G401 (cell line): ENCODE measurements around the gene CACNA2D1. TPM values are rescaled to one million over a fixed set of nuclear protein-coding genes. Genes with fewer than 3 reads are reported as not detected.

Experiments
- DNase-seq: peaks from one replicate; pipeline ENCODE4 v3.0.0-alpha.2; 2015; ENCODE audit warnings: low spot score
- in situ Hi-C: cut with HindIII; loops from 2 replicates; pipeline ENCODE4 v1.10.0; 2016; ENCODE audit warnings: low sequenced_read_pairs, mixed read lengths
- total RNA-seq: library from RNA; depleted of rRNA; stranded (reverse); fragments of >200 nt; shearing (Covaris generic); gene quantifications from 2 replicates; pipeline ENCODE4 v1.2.3, GENCODE V29; 2014

The CACNA2D1 gene
- total RNA-seq, 1 experiment from 2014 or later, result 1.4 TPM

DNA sequence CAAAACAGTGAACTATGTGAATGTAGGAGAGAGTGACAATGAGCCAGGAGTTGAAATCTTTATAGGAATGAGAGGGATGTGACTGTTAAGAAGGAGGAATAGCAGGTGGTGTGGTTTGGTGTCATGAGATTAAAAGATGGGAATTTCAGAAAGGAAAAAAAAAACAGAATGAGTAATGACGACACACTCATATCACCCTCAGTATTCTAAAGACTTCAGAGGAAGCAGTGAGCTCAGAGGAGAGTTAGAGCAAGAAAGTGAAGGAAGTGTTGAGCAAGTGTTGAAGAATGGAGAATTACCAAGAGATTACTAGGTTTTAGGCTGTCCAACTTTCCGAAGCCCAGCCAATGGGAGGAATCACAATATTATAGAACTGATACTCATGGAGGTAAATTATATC lies 453.2 kb downstream of the CACNA2D1 start:
- in situ Hi-C loops, result no loop called here
- no peak for DNase-seq

DNA sequence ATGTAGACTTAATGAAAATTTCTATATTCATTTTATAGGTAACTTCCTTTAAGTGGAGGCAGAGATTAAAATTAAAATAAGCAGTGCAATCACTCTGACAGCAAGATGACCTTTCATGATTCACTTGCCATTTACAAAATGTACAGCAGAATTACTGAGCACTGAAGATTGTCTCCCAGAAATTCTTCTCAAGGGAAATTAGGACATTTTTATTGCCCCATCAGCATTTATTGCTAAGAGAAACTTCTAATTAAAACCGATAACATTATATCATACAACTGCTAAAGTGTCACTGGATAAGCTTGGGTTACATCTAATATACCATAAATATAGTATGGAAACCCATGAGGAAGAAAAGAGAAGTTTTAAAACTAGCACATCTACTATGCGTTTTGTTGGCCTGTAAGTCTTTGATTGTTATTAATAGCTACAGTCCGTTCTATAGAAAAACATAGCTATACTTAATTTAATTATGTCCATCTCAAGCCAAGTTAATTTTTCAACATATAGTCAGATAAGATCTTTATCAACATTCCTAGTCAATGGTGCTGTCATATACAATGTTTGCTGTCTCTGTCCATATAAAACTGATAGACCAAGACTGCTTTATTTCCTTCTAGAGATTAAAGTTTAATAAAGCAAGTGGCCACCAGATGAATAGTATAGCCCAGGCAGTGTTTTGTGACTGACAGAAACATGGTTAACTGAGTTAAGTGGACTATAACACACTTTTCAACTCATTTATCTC lies 456.7 kb downstream of the CACNA2D1 start:
- DNase-seq, result no peak
- in situ Hi-C loops, result no loop called here

DNA sequence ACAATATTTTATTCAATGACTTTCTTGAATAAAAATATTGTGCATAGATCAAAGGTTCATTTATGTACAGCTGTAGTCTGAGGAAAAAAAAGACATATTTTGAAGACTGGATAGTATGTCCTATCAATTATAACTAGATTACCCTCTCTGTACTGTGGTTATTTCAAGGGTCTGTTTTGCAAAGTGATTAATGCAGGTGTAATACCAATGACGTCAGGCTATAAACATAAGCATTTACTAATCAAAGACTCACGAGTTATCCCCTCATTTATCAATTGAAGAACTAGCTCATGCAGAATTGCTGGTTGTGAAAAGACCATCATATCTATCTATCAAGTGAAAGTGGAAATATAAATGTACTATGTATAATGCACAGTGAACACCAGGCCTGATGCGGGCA lies 460.2 kb downstream of the CACNA2D1 start:
- in situ Hi-C loops, result no loop called here
- no peak for DNase-seq

DNA sequence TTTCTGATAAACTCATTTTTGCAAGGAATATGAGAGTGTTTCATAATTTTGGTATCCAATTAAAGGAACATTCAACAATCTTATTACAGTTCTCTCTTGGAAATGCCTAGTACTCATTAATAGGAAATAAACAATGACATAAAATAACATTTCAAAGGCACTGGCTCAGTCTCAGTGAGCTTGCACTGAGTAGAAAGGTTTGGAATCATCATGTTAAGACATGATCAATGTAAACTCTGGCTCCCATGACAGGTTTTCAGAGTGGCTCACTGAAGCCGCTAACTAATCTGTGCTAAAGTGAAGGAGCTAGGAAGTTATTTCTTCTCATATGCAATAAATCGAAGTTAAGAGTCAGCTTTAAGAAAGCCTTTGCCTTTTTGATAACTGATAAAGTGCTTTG lies 470.5 kb downstream of the CACNA2D1 start:
- in situ Hi-C loops, result no loop called here
- no peak for DNase-seq

DNA sequence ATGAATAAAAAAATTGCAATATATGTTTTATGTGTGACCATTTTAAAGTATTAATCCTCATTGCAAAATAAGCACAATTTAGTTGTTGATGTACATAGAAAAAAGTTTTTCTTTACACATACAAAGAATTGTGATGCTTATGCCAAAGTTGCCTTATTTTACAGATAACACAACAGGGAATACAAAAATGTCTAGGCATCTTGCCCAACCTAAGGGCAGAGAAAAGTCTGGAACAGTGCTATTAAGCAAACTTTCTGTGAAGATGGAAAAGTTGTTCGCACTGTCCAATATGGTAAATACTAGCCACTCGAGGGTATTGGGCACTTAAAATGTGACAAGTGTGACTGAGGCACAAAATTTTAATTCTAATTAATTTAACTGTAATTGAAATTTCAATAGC lies 483.6 kb downstream of the CACNA2D1 start:
- in situ Hi-C loops, result no loop called here
- no peak for DNase-seq

DNA sequence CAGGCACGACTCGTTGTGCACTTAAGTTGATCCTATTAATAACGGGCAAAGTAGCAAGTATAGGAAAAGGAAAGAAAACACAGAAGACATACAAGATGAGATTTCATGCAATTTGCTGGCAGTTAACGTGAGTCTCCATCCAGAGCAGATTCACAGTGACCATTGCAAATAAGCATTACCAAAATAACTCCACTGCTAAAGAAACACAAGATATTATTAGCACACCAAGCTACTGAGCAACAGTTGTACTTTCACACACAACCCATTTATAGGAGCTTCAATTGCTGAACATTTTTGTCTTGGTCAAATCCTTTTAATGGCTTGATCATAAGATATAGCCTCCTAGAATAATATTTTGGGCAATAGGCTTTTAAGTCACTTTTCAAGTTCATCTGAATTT lies 486.1 kb downstream of the CACNA2D1 start:
- in situ Hi-C loops, result no loop called here
- no peak for DNase-seq

DNA sequence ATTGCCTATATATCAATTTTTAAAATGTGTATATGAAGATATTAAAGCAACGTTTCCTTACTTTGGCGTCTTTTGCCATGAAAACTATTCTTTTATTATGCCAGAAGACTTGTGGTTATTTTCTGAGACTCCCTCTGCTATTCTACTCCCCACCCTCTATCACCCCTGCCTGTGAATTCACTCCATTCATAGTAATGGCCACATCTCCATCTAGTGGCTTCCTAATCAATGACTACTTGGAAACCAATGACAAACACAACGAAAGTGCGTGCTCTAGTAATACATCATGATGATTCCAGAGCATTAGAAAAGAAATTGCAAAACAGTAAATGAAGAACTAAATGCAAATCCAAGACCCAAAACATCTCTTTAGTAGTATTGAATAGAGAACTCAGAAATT lies 487.1 kb downstream of the CACNA2D1 start:
- in situ Hi-C loops, result no loop called here
- peak; percentile 24 for DNase-seq

DNA sequence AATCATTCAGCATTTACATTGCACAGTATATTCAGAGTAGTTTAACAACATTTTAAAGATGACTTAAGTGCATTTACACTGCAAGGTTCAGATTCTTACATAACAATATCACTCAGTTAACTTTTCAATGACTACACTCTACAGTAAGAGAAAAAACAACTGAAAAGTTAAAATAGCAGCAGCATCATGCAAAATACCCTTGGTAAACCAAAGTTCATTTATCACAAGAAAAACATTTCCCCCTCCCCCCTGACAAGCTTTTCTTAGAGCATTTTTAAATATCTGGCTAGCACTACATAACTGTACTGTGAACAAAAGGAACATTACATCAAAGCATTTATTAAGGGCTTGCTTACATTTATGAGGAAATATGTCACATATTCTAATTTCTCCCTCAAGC lies 494.3 kb downstream of the CACNA2D1 start:
- in situ Hi-C loops, result no loop called here
- no peak for DNase-seq

DNA sequence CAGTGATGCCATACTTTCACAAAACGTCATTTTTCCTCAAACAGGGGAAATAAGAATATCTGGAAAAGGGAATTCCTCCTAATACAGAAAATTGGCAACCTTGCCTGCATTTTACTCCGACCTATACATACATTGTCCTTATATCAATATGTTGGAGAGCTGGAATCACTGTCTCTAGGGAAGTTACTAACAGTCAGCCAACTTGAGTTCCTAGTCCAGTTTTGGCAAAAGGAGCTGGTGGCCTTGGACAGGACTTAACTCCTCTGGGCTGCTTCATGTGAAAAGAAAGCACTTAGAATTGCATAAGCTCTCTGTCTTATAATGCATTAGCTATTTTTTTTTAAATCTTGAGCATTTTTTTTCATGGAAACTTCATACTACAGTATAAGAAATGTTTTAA lies 499.5 kb downstream of the CACNA2D1 start:
- in situ Hi-C loops, result no loop called here
- no peak for DNase-seq

DNA sequence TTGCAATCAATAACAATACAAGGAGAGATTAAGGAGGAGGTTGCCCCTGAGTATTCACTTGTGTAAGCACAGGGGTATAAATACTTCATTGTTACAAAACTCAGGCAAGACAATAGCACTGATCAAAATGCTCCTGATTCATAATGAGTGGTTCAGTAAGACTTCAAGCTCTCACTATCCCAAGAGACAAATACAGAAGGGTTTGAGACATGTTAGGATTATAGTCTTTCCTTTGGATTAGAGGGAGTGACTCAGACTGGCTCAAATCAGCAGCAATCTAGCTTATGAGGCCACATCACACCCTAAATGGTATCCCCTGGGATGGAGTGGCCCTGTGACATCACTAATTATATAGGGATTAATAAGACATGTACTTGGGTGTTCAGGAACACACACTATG lies 506.5 kb downstream of the CACNA2D1 start:
- no peak for DNase-seq
- in situ Hi-C loops, result no loop called here

DNA sequence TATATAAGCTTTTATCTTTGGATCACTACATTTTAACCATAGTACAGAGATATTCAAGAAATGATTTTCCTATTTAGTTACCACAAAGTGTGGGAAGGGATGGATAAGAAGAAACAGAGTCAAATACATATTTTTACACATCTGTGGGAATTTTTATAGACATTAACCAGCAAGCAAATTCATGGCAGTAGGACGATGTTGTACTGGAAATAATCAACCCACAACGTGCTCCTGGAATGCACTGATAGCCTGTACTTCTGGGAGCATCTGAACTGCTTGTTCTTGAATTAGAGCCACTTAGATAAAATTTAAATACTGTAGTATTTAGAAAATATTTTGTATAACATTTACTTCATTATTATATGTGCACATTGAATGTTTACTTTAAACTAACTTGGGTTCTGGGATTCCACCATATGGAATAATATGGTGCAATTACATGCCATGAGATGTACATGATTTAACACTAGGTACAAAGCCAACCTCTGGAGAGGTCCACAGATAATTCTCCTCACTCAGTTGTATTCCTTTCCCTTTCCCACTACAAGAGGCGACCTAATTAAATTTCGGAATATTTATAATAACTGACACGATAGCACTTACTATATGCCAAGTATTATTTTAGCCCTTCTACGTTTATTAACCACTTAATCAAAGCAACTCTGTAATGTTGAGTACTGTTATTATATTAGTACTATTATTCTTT lies 508.8 kb downstream of the CACNA2D1 start:
- in situ Hi-C loops, result no loop called here

DNA sequence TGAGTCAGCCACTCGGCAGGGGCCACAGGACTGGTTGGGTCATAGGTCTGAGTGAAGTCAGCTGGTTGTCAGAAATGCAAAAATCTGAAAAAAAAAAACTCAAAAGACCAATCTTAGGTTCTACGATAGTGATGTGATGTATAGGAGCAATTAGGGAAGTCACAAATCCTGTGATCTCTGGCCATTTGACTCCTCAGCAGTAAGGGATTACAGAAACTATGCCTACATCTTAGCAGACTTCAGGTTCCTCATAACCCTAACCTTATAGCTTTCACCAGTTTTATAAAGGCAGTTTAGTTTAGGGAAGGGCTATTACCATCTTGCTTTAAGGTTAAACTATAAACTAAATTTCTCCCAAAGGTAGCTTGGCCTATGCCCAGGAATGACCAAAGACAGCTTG lies 510.6 kb downstream of the CACNA2D1 start:
- no peak for DNase-seq
- in situ Hi-C loops, result no loop called here

More for the DNA sequence above, 508.8 kb downstream of the CACNA2D1 start:
- DNase-seq, result no peak

DNA sequence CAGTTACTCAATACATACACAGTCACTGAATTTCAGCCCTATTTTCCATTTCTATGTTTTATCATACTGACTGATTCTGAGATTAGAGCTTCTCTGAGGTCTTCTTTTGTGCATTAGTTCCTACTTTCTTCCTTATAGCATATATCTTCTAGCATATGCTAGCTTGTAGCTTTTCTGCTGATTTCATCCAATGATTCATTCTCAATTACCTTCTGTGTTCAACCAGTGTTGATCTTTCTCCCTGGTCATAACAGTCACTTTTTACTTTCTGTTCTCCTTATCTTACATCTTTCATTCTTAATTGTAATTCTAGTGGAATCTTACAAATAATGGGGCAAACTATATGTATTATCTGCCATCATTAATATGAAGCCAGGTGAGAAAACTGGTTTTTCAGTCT lies 514.2 kb downstream of the CACNA2D1 start:
- in situ Hi-C loops, result no loop called here
- no peak for DNase-seq

DNA sequence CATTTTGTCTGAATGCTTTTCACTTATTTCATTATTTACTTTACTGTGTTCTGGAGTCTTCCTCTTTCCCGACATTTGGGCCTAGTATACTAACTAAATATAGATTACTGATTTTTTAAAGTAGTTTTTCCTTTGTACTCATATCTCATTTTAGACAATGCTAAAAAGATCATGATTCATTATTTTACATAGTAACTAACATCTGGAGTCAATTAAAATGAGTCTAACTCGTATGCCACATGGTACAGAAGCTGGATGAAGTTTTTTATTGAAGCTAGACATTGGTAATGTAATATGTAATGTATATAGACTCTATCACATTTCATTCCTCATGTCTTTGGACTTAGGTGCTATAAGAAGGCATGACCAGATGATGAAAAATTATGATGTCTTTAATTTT lies 517.4 kb downstream of the CACNA2D1 start:
- no peak for DNase-seq
- in situ Hi-C loops, result no loop called here

DNA sequence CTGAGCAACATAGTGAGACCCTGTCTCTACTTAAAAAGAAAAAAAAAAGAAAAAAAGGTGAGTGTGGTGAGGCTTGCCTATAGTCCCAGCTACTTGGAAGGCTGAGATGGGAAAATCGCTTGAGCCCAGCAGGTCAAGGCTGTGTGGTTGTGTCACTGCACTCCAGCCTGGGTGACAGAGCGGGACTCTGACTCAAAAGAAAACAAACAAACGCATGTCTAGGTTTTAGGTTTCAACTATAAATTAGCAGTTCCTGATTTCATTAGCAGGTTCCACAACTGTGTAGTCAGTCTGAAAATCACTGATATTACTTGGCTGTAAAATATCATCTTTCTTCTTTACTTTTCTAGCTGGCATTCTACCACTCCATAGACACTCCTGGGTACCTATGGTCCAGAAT lies 518.0 kb downstream of the CACNA2D1 start:
- DNase-seq, result no peak
- in situ Hi-C loops, result no loop called here

DNA sequence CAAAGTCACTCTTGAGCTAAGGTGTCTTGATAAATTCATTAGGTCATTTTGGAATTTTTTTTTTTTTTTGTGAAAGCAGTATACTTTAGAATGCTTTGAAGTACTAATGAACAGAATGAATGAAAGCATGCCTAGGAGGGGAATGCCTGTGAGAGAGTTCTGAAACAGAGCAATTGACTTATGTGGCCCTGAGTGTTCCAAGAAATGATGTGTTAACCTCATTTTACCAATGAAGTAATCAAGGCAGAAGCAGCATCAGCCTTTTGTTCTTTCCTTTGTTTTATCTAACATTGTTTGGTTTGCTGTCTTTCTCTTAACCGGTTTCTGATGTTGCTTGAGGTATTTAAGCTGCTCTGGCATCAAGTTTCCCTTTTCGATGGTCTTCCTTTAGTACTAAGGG lies 519.1 kb downstream of the CACNA2D1 start:
- no peak for DNase-seq
- in situ Hi-C loops, result no loop called here

DNA sequence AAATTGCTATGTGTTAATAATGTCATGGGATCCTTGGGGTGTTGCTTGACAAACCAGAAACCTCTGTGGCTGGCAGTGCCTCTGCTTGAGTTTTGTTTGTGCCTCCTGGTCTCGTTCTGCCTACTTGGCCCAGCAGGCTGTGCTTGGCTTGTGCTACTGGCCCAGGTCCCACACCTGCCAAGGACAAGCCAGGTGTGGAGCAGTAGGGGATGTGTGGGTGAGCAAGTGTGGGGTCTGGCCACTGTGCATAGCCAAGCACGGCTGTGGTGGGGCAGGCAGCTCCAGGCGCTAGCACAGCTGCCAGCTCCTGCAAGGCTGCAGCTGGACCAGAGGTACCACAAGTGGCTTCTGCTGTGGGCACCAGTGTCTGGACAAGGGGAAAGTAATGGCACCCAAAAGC lies 524.1 kb downstream of the CACNA2D1 start:
- in situ Hi-C loops, result no loop called here
- no peak for DNase-seq

DNA sequence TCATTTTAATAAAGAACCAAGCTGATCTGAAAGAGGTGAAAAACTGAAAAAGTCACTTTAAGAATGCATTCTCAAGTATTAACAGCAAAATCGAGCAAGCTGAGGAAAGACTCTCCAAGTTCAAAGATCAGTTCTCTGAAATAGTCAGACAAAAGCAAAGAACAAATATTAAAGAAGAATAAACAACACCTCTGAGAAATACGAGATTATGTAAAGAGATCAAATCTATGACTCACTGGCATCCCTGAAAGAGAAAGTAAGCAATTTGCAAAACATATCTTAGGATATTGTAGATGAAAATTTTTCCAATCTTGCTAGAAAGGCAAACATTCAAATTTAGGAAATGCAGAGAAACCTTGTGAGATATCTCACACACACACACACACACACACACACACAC lies 535.4 kb downstream of the CACNA2D1 start:
- DNase-seq, result no peak

DNA sequence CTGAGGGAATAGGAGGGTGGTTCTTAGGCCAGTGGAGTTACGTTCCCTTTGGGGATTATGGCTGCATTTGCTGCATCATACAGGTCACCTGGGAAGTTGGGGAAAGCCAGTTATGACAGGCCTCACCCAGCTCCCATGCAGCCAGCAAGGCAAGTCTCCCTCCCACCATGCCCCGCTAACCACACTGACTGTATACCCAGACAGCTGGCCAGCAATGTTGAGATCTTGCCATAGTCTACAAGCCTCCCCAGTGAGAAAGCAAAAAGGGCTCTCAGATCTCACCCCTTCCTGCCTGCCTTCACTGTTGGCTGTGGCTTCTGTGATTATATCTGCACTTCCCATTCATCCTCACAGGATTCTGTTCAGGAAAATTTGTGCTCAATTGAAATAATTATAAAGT lies 540.5 kb downstream of the CACNA2D1 start:
- in situ Hi-C loops, result no loop called here
- no peak for DNase-seq

More for the DNA sequence above, 535.4 kb downstream of the CACNA2D1 start:
- in situ Hi-C loops, result no loop called here

DNA sequence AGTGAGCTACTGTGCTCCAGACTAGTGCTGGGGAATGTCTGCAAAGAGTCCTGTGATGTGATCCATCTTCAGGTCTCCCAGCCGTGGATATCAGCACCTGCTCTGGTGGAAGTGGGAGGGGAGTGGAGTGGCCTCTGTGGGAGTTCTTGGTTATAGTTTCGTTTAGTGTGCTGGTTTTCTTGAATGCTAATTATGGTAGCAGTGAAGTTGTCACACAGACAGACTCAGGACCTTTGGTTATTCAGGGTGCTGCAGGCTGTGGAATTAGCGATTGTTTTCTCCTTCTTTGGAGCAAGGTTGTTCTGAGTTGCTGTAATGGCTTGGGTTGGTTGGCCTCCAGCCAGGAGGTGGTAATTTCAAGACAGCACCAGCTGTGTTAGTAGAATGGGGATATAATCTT lies 541.0 kb downstream of the CACNA2D1 start:
- no peak for DNase-seq
- in situ Hi-C loops, result no loop called here
